ENCODE results near the gene TRAPPC2L.

DNA sequence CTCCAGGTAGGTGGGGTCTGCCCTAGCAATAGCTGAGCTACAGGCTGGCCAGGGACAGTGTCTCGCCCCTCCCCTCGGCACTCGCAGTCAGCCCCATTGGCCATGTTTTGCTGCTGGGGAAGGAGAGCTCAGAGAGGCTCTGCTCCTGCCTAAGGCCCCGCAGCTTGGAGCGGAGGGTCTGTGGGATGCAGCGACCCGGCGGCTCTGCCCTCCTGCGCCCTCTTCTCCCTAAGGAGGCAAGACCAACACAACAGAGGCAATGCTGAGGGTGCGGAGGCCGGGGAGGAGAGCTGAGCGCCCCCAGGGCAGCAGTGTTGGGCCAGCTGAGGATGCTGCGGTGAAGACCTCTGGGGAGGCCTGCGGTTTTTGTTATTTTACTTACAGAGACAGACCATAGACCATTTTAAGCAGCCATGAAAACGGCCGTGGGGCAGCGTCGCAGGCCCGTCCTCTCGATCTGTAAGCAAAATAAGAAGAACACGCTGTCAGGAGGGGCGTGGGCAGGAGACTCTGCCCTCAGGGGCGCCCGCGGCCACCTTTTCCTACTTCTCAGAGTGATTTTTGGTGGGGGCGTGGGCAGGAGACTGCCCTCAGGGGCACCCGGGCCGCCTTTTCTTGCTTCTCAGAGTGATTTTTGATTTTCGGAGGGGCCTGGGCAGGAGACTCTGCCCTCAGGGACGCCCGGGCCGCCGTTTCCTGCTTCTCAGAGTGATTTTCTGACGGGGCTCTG is 40.9 kb downstream of the TRAPPC2L start:
- TF ChIP-seq, protein P1, sequence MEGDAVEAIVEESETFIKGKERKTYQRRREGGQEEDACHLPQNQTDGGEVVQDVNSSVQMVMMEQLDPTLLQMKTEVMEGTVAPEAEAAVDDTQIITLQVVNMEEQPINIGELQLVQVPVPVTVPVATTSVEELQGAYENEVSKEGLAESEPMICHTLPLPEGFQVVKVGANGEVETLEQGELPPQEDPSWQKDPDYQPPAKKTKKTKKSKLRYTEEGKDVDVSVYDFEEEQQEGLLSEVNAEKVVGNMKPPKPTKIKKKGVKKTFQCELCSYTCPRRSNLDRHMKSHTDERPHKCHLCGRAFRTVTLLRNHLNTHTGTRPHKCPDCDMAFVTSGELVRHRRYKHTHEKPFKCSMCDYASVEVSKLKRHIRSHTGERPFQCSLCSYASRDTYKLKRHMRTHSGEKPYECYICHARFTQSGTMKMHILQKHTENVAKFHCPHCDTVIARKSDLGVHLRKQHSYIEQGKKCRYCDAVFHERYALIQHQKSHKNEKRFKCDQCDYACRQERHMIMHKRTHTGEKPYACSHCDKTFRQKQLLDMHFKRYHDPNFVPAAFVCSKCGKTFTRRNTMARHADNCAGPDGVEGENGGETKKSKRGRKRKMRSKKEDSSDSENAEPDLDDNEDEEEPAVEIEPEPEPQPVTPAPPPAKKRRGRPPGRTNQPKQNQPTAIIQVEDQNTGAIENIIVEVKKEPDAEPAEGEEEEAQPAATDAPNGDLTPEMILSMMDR (conservative IDR thresholded peaks at IDR 0.05; ENCODE audit: low read length): no peak
- no peak for TF ChIP-seq EZH2phosphoT487 (IDR thresholded peaks at IDR 0.05; ENCODE audit: borderline replicate concordance, low read depth, low read length)
